DMS153 (cell line): ENCODE results near the gene NOS3.
A peak's percentile ranks its signal among the peaks of the same experiment; 100 is the strongest.
"Not testable (repeated sequence)": the region's sequence is repeated elsewhere in the genome, so short reads cannot be mapped to it uniquely, and the experiment has no call there.

Source experiments
- DNase-seq: peaks from one replicate; lab custom pipeline; 2025; lab: John Stamatoyannopoulos, UW

Gene NOS3

GRCh38 chr7:151017370-151017952 is 26.6 kb downstream of the NOS3 start:
- no peak for DNase-seq

- peak; percentile 46 for DNase-seq
Observed at GRCh38 chr7:151017953-151018420, 27.2 kb downstream of the NOS3 start.

- peak; percentile 28 for DNase-seq
Observed at GRCh38 chr7:151018421-151019129, 27.8 kb downstream of the NOS3 start.

- no peak for DNase-seq
Observed at GRCh38 chr7:151019130-151019447, 28.3 kb downstream of the NOS3 start.

GRCh38 chr7:151020231-151020630 is 29.4 kb downstream of the NOS3 start:
- no peak for DNase-seq

- DNase-seq, result no peak
Observed at GRCh38 chr7:151023232-151023631, 32.4 kb downstream of the NOS3 start.

- no peak for DNase-seq
Observed at GRCh38 chr7:151024435-151025056, 33.7 kb downstream of the NOS3 start, which contains the start of gene ATG9B. ATG9B (minus strand) TSS chr7:151024494; CDS start chr7:151024423, 71 bp downstream.

GRCh38 chr7:151025924-151026671 is 35.3 kb downstream of the NOS3 start:
- no peak for DNase-seq

- not testable (repeated sequence) for DNase-seq
Observed at GRCh38 chr7:151026771-151027727, 36.2 kb downstream of the NOS3 start.

- not testable (repeated sequence) for DNase-seq
Observed at GRCh38 chr7:151027728-151028130, 36.9 kb downstream of the NOS3 start.

- DNase-seq, result peak; percentile 98
Observed at GRCh38 chr7:151028131-151028947, 37.5 kb downstream of the NOS3 start, which contains the start of gene ABCB8. ABCB8 (plus strand) TSS chr7:151028450; CDS start chr7:151028516, 66 bp downstream.

GRCh38 chr7:151028948-151029501 is 38.2 kb downstream of the NOS3 start:
- DNase-seq, result no peak

GRCh38 chr7:151031011-151031410 is 40.2 kb downstream of the NOS3 start:
- no peak for DNase-seq

GRCh38 chr7:151032936-151033863 is 42.4 kb downstream of the NOS3 start:
- DNase-seq, result no peak

- no peak for DNase-seq
Observed at GRCh38 chr7:151033864-151034249, 43.0 kb downstream of the NOS3 start.

- DNase-seq, result no peak
Observed at GRCh38 chr7:151034312-151035025, 43.7 kb downstream of the NOS3 start.

GRCh38 chr7:151035026-151035717 is 44.4 kb downstream of the NOS3 start:
- DNase-seq, result no peak

GRCh38 chr7:151035902-151036301 is 45.1 kb downstream of the NOS3 start:
- DNase-seq, result no peak
